ENCODE measurements around the gene TUBG2.

DNA sequence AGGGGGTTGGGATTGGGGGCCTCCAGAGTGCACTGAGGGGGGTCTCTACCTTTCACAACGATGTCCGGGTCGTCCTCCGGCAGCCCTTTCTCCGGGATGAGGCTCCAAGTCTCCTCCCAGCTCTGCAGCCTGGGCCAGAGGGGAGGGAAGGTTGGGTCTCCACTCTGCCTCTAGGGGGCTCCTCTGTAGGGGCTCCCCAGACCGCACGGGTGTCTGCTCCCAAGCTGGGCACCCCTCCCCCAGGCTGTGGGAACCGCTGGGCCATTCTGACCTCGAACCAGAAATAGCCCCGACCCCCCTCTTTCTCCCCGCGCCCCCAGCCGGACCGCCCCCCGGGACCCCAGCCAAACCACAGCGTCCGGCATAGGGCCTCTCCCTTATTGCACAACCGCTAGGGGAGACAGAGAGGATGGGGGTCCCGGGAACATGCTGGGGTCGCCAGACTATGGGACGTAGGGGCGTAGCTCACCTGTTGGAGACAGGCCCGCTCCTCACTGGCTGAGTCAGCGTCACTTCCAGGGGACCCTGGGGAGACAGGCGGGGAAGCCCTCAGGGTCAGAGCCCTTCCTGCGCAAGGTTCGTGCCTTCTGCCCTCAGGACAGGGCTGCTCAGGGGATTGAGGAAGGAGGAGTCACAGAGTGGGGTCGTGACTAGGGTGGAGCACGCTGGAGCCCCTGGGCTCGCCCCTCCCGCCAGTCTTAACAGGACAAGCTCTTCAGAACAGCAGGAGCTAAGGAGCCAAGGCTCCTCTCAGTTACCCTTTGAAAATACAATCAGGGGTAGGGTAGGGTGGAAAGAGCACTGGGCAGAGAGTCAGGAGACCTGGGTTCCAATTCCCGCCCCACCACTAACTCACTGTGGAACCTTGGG lies 15.0 kb downstream of the TUBG2 start:
- TF ChIP-seq, protein P1, sequence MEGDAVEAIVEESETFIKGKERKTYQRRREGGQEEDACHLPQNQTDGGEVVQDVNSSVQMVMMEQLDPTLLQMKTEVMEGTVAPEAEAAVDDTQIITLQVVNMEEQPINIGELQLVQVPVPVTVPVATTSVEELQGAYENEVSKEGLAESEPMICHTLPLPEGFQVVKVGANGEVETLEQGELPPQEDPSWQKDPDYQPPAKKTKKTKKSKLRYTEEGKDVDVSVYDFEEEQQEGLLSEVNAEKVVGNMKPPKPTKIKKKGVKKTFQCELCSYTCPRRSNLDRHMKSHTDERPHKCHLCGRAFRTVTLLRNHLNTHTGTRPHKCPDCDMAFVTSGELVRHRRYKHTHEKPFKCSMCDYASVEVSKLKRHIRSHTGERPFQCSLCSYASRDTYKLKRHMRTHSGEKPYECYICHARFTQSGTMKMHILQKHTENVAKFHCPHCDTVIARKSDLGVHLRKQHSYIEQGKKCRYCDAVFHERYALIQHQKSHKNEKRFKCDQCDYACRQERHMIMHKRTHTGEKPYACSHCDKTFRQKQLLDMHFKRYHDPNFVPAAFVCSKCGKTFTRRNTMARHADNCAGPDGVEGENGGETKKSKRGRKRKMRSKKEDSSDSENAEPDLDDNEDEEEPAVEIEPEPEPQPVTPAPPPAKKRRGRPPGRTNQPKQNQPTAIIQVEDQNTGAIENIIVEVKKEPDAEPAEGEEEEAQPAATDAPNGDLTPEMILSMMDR (IDR thresholded peaks at IDR 0.05): peak in 2 of 4 experiments; percentile 29 to 34
- TF ChIP-seq POLR2AphosphoS5 (IDR thresholded peaks at IDR 0.05) (no peak), POLR2A (IDR thresholded peaks at IDR 0.05) (no peak)

Measured in prostate gland (tissue), 2 donors.